Measurements from ENCODE around the gene ATMIN. TPM values are rescaled to one million over a fixed set of nuclear protein-coding genes. Genes with fewer than 3 reads are reported as not detected.
A peak's percentile ranks its signal among the peaks of the same experiment; 100 is the strongest.

Gene ATMIN
- total and polyA plus RNA-seq, 10 of the 15 experiments (the other 5 are each of a cell fraction or from before 2014, with no cell fraction given), result 5.2 to 28.9 (median 18.3) TPM

DNA sequence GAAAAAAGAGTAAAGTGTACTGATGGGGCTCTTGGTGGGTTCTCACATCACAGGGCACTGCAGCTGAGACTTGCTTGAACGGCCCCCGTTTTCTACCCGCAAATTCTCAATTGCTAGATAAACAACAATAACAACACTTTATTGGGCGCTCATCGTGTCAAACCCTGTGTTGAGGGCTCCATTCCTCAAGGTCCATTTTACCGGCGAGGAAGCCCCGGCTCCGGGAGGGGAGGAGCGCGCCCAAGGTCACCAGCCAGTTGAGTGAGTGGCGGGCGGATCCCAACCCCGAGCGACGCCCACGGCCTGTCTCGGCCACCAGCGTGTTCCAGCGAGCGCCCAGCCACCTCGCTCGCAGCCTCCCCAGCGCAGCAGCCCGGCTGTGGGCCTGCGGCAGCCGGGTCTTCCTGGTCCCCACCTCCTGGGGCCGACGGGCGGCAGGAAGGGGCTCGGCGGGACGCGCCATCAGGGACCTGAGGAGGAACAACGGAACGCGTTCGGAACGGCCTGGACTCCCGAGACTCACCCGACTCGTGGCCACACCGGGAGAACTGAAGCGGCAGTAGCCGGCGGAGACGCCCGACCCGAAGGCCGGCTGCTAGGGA, 29.3 kb upstream of the ATMIN start (continued):
- TF ChIP-seq, protein P1, sequence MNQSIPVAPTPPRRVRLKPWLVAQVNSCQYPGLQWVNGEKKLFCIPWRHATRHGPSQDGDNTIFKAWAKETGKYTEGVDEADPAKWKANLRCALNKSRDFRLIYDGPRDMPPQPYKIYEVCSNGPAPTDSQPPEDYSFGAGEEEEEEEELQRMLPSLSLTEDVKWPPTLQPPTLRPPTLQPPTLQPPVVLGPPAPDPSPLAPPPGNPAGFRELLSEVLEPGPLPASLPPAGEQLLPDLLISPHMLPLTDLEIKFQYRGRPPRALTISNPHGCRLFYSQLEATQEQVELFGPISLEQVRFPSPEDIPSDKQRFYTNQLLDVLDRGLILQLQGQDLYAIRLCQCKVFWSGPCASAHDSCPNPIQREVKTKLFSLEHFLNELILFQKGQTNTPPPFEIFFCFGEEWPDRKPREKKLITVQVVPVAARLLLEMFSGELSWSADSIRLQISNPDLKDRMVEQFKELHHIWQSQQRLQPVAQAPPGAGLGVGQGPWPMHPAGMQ (IDR thresholded peaks at IDR 0.05; ENCODE audit: borderline replicate concordance), result no peak
- TF ChIP-seq KDM1A (IDR thresholded peaks at IDR 0.05; ENCODE audit: borderline replicate concordance), result no peak
- TF ChIP-seq STAT1 (conservative IDR thresholded peaks at IDR 0.05), result no peak

DNA sequence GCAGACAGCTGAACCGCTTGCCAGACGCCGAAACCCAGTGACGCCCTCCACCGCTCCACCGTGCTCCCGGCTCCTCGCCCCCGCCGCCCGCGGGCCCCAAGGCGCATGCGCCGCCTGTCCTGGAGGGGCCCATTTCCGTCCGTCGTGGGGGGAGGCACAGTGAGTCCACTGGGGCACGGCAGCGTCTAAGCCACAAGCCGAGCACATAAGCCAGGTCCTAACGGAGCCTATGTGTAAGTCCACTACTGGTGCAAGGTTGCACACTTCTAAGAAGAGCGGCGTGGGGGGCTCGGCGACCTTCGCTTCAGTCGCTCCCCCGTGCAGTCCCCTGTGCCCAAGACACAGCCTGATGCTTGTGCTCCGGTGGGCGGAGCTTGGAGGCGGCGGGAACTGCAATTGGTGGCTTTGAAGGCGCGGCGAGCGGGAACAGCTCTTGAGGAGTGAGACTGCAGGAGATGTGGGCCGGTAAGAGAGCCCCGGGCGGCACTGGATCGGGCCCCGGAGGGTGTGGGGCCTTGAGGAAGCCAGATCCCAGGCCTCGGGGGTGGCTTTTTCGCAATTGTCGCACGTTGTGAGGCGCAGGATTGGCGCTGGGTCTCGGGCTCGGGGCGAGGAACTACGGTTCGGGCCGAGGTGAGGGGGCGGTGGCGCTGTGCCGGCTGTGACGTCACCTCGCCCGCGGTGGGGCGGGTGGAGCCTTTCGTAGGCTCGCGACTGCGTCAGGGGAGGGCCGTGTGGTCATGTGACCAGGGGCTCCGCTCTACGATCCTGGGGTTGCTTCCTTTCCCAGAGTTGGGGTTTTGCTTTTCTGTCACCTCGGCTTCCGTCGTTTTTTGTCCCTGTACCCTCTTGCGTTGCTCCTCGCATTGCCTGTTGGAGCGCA, 28.6 kb upstream of the ATMIN start, which contains the start of the genes CENPN and CMC2:
Gene CENPN (plus strand): TSS at position 402 of the 883 bp plus-strand sequence. CDS start 4,726 bp downstream, outside the sequence.
Gene CMC2 (minus strand): TSS at position 73 of the 883 bp plus-strand sequence. CDS start 9,491 bp downstream, outside the sequence.
- Histone ChIP-seq H2AFZ (ENCODE audit: control insufficient read depth, low read depth, low read length) (peak within 1 kb of the TSS; percentile 100), H3K79me2 (ENCODE audit: control insufficient read depth, insufficient read depth, low read length) (peaks cover 79% of the 10 kb centered on the region), H3K4me3 (peak within 1 kb of the TSS; percentile 93), H3K4me1 (ENCODE audit: control insufficient read depth, insufficient read depth, low read length) (peaks cover 9% of the 10 kb centered on the region), H3K27ac (ENCODE audit: control insufficient read depth, insufficient read depth) (peak within 1 kb of the TSS; percentile 100), H4K20me1 (ENCODE audit: control insufficient read depth, insufficient read depth) (no peaks in the 10 kb centered on the region), H3K9ac (ENCODE audit: control insufficient read depth, insufficient read depth, low read length) (peak within 1 kb of the TSS; percentile 97), H3K4me2 (ENCODE audit: control insufficient read depth, insufficient read depth) (peak within 1 kb of the TSS; percentile 84), H3K36me3 (ENCODE audit: control insufficient read depth in 2 of 2, insufficient read depth in 2 of 2, low read length in 1 of 2) (peaks cover 2 to 3% of the 10 kb centered on the region in 2 experiments; a peak in 2 of 4 replicates), H3K9me3 (replicated peaks; ENCODE audit: control insufficient read depth, insufficient read depth, low read length) (no peaks in the 10 kb centered on the region), H3K27me3 (replicated peaks in 1 of 2; ENCODE audit: control insufficient read depth in 2 of 2, insufficient read depth in 2 of 2, low read length in 1 of 2) (no peaks in the 10 kb centered on the region)
- peak; percentile 85 for FAIRE-seq
- ChIA-PET POLR2A (interaction anchor here (1.1 to 4.2 kb wide), 4 partner anchors 10 to 70 kb away, joined by 5 to 25 read pairs (median 10); partner anchors contain the start of genes ATMIN and C16orf46), CTCF (interaction anchor here (0.5 to 1.0 kb wide), 5 partner anchors 27 to 83 kb away, joined by 3 to 5 read pairs (median 3); partner anchors contain the start of gene ATMIN), RAD21 (ENCODE audit: unreplicated experiment) (interaction anchor here (0.6 to 1.0 kb wide), 2 partner anchors 10 to 28 kb away, joined by 4 to 6 read pairs; partner anchors contain the start of gene ATMIN), SMC1A (ENCODE audit: uncharacterized antibody, unreplicated experiment) (interaction anchor here (0.9 to 1.4 kb wide), 2 partner anchors 9 to 14 kb away, joined by 4 read pairs; no protein-coding TSS in a partner anchor)
- intact Hi-C loops (cut with micrococcal nuclease; ENCODE audit: unreplicated experiment) (loop anchor here (1.0 to 10.0 kb wide), 5 partner anchors 28 to 1648 kb away; partner anchors contain the start of genes ATMIN, C16orf46 and GAN), in situ Hi-C loops (cut with MboI) (no loop called here)
- peak; percentile 95 for DNase-seq (ENCODE audit: low read depth, low spot score)
- peak; percentile 87 for ATAC-seq
- TSS peak; percentile 62 for BruUV-seq (replicated peaks)
- 1% methylated on average over 65 of the region's 75 CpGs for WGBS (ENCODE audit: insufficient coverage, insufficient replicate concordance, low lambda C conversion rate, missing lambda C conversion rate)
- TF ChIP-seq RAD51 (IDR thresholded peaks at IDR 0.05) (peak; percentile 97), SIX5 (IDR thresholded peaks at IDR 0.05; ENCODE audit: low read depth, low read length, severe bottlenecking) (peak; percentile 37), TARDBP (IDR thresholded peaks at IDR 0.05; ENCODE audit: borderline replicate concordance) (peak; percentile 32; the same call in 1 of the 2 replicates), PML (IDR thresholded peaks at IDR 0.05; ENCODE audit: low read length) (peak; percentile 82), RB1 (IDR thresholded peaks at IDR 0.05; ENCODE audit: borderline replicate concordance) (peak; percentile 93), RCOR1 (conservative IDR thresholded peaks at IDR 0.05; ENCODE audit: low read depth, low read length) (no peak), IRF4 (IDR thresholded peaks at IDR 0.05; ENCODE audit: low read depth, low read length) (no peak), ZNF24 (IDR thresholded peaks at IDR 0.05) (no peak), IKZF1 (conservative IDR thresholded peaks at IDR 0.05) (peak; percentile 71), RAD21 (IDR thresholded peaks at IDR 0.05; ENCODE audit: insufficient read depth, low read depth, low read length) (no peak), HDAC2 (IDR thresholded peaks at IDR 0.05) (no peak), PAX8 (IDR thresholded peaks at IDR 0.05) (no peak), DPF2 (IDR thresholded peaks at IDR 0.05) (peak; percentile 60; the same call in 1 of the 2 replicates)
- TF ChIP-seq, protein P2, sequence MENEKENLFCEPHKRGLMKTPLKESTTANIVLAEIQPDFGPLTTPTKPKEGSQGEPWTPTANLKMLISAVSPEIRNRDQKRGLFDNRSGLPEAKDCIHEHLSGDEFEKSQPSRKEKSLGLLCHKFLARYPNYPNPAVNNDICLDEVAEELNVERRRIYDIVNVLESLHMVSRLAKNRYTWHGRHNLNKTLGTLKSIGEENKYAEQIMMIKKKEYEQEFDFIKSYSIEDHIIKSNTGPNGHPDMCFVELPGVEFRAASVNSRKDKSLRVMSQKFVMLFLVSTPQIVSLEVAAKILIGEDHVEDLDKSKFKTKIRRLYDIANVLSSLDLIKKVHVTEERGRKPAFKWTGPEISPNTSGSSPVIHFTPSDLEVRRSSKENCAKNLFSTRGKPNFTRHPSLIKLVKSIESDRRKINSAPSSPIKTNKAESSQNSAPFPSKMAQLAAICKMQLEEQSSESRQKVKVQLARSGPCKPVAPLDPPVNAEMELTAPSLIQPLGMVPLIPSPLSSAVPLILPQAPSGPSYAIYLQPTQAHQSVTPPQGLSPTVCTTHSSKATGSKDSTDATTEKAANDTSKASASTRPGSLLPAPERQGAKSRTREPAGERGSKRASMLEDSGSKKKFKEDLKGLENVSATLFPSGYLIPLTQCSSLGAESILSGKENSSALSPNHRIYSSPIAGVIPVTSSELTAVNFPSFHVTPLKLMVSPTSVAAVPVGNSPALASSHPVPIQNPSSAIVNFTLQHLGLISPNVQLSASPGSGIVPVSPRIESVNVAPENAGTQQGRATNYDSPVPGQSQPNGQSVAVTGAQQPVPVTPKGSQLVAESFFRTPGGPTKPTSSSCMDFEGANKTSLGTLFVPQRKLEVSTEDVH (IDR thresholded peaks at IDR 0.05; ENCODE audit: low read depth, partially characterized antibody), result peak; percentile 76
